ENCODE data around the gene PTMS.

The PTMS gene, protein sequence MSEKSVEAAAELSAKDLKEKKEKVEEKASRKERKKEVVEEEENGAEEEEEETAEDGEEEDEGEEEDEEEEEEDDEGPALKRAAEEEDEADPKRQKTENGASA

GRCh38 chr12:6765634-6766581 is at the start of gene PTMS:
PTMS (plus strand) TSS chr12:6766363; CDS start chr12:6766706, 343 bp downstream.
- peak within 1 kb of the TSS; percentile 93 for H3K4me3 ChIP-seq (ENCODE audit: low read depth, low read length)
- ChIA-PET POLR2A (interaction anchor here (0.6 to 3.2 kb wide), 19 partner anchors 8 to 310 kb away, joined by 3 to 78 read pairs (median 5); partner anchors contain the start of genes CDCA3, COPS7A, GPR162 and MLF2), CTCF (interaction anchor here (0.6 to 8.7 kb wide), 32 partner anchors 8 to 207 kb away, joined by 3 to 222 read pairs (median 4); partner anchors contain the start of genes CD4, CDCA3, COPS7A and MLF2)
- TF ChIP-seq, protein P1, sequence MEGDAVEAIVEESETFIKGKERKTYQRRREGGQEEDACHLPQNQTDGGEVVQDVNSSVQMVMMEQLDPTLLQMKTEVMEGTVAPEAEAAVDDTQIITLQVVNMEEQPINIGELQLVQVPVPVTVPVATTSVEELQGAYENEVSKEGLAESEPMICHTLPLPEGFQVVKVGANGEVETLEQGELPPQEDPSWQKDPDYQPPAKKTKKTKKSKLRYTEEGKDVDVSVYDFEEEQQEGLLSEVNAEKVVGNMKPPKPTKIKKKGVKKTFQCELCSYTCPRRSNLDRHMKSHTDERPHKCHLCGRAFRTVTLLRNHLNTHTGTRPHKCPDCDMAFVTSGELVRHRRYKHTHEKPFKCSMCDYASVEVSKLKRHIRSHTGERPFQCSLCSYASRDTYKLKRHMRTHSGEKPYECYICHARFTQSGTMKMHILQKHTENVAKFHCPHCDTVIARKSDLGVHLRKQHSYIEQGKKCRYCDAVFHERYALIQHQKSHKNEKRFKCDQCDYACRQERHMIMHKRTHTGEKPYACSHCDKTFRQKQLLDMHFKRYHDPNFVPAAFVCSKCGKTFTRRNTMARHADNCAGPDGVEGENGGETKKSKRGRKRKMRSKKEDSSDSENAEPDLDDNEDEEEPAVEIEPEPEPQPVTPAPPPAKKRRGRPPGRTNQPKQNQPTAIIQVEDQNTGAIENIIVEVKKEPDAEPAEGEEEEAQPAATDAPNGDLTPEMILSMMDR (IDR thresholded peaks at IDR 0.05; ENCODE audit: insufficient read depth, low read length, missing control alignments): no peak
- no peak for DNase-seq (ENCODE audit: low read depth, low spot score)

- TF ChIP-seq, protein P1 (IDR thresholded peaks at IDR 0.05; ENCODE audit: insufficient read depth, low read length, missing control alignments): no peak
- POLR2A ChIA-PET: no interaction called here
- H3K4me3 ChIP-seq (ENCODE audit: low read depth, low read length): no peak overlapping the region
- no peak for DNase-seq (ENCODE audit: low read depth, low spot score)
- CTCF ChIA-PET: no interaction called here
Observed at GRCh38 chr12:6716874-6717437, 49.2 kb upstream of the PTMS start.

GRCh38 chr12:6722863-6723262 is 43.3 kb upstream of the PTMS start:
- no peak overlapping the region for H3K4me3 ChIP-seq (ENCODE audit: low read depth, low read length)

DNA sequence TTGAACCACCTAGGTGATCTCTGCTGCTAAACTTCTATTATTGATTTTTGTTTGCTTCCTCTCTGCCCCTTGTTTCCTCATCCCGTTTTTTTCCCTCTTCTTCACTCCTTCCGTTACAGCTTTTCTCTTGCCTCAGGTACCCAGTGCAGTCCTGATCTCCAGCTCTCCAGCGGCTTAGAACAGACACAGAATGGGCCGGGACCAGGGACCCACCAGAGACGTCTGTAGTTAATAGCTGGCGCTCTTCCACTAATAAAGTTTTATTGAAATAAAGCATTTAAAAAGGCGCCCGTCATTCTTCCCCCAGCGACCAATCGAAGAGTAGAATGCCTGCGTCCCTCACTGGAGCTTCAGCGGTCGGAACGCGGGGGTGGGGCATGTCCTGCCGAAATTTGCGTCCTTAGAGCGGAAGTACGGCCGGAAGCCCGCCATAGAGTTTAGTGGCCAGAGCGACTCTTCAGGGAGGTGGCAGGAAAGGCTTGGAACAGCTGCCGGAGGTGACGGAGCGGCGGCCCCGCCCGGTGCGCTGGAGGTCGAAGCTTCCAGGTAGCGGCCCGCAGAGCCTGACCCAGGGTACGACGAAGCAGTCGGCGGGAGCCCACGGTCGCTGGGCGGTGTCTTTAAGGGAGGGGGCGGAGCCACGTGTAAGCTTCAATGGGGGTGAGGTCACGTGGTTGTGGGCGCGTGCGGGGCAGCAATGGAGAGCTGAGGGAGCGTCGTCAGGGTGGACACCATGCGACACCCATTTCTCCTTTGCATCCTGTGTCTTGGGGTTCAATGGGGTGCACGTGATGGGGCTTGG is 42.4 kb upstream of the PTMS start, which contains the start of gene COPS7A:
TSS of gene COPS7A (plus strand) at position 440 of the 802 bp plus-strand sequence. CDS start 611 bp downstream, outside the sequence.
- ChIA-PET CTCF (interaction anchor here (0.7 to 5.9 kb wide), 13 partner anchors 9 to 151 kb away, joined by 3 to 52 read pairs (median 4); partner anchors contain the start of genes MLF2 and PTMS), POLR2A (interaction anchor here (0.6 to 2.0 kb wide), 14 partner anchors 9 to 190 kb away, joined by 3 to 30 read pairs (median 4); partner anchors contain the start of genes GAPDH, MLF2, P3H3 and PTMS)
- H3K4me3 ChIP-seq (ENCODE audit: low read depth, low read length): peak within 1 kb of the TSS; percentile 56
- DNase-seq (ENCODE audit: low read depth, low spot score): peak; percentile 84
- TF ChIP-seq, protein P1 (IDR thresholded peaks at IDR 0.05; ENCODE audit: insufficient read depth, low read length, missing control alignments): no peak

More at GRCh38 chr12:6722863-6723262, 43.3 kb upstream of the PTMS start:
- CTCF ChIA-PET: interaction anchor here (1.0 to 5.9 kb wide), 9 partner anchors 12 to 150 kb away, joined by 3 to 52 read pairs (median 13); partner anchors contain the start of genes MLF2 and PTMS
- no peak for DNase-seq (ENCODE audit: low read depth, low spot score)
- TF ChIP-seq, protein P1 (IDR thresholded peaks at IDR 0.05; ENCODE audit: insufficient read depth, low read length, missing control alignments): no peak
- POLR2A ChIA-PET: interaction anchor here (1.5 to 1.8 kb wide), 2 partner anchors 10 to 34 kb away, joined by 6 to 19 read pairs; partner anchors contain the start of gene ZNF384

- POLR2A ChIA-PET: interaction anchor here (0.6 to 2.0 kb wide), 13 partner anchors 8 to 190 kb away, joined by 3 to 30 read pairs (median 5); partner anchors contain the start of genes GAPDH, MLF2, P3H3 and PTMS
- TF ChIP-seq, protein P1 (IDR thresholded peaks at IDR 0.05; ENCODE audit: insufficient read depth, low read length, missing control alignments): no peak
- CTCF ChIA-PET: interaction anchor here (0.7 to 5.9 kb wide), 9 partner anchors 10 to 105 kb away, joined by 3 to 52 read pairs (median 13); partner anchors contain the start of genes MLF2 and PTMS
- DNase-seq (ENCODE audit: low read depth, low spot score): no peak
- H3K4me3 ChIP-seq (ENCODE audit: low read depth, low read length): peak overlapping the region; percentile 56
Observed at GRCh38 chr12:6724409-6724797, 41.8 kb upstream of the PTMS start.
